Kidney (tissue), 14 donors: Measurements from ENCODE around the gene SYNDIG1. TPM values are rescaled to one million over a fixed set of nuclear protein-coding genes. Genes with fewer than 3 reads are reported as not detected.

Experiments used
- DNase-seq, 5 donors: peaks; one replicate each; pipeline ENCODE4 v3.0.0-alpha.2; 2013 to 2020
- FAIRE-seq: peaks from 2 replicates; lab custom pipeline; 2012; peaks lifted over from hg19 to GRCh38; lab: Jason Lieb, UNC
- H3K27ac ChIP-seq, 2 donors: one replicate each; pipeline ENCODE4 v1.7.0; 2013; ENCODE audit warnings: low read depth in 2 of 2, low read length in 2 of 2, inconsistent platforms in 1 of 2
- H3K27me3 ChIP-seq: one replicate; pipeline ENCODE4 v1.7.1; 2013; ENCODE audit warnings: low read length, inconsistent platforms; ENCODE audit not compliant: control insufficient read depth, insufficient read depth
- H3K36me3 ChIP-seq, 3 donors: one replicate each; pipeline versions ENCODE4 v1.7.0 to v1.7.1; 2013; ENCODE audit warnings: low read length in 3 of 3, control low read depth in 1 of 3, inconsistent platforms in 1 of 3; ENCODE audit not compliant: insufficient read depth in 3 of 3, control insufficient read depth in 2 of 3
- H3K4me1 ChIP-seq, 3 donors: one replicate each; pipeline versions ENCODE4 v1.7.0 to v1.7.1; 2013; ENCODE audit warnings: low read length in 3 of 3, inconsistent platforms in 1 of 3, low read depth in 1 of 3; ENCODE audit not compliant: control insufficient read depth in 2 of 3, insufficient read depth in 2 of 3
- H3K4me3 ChIP-seq, 3 donors: one replicate each; pipeline versions ENCODE4 v1.7.0 to v1.8.1; 2013; ENCODE audit warnings: low read length in 3 of 3, control low read depth in 1 of 3, inconsistent platforms in 1 of 3
- H3K9ac ChIP-seq, 3 donors: one replicate each; pipeline versions ENCODE4 v1.7.0 to v1.7.1; 2013; ENCODE audit warnings: low read length in 3 of 3, control low read depth in 1 of 3, inconsistent platforms in 1 of 3
- H3K9me3 ChIP-seq, 3 donors: one replicate each; pipeline versions ENCODE4 v1.7.0 to v1.7.1; 2013; ENCODE audit warnings: low read length in 3 of 3, control low read depth in 1 of 3, inconsistent platforms in 1 of 3; ENCODE audit not compliant: control insufficient read depth in 2 of 3, insufficient read depth in 1 of 3
- intact Hi-C: fragments of 100-400 bp; cut with DNase I; formaldehyde crosslinking; loops from one replicate; pipeline ENCODE4 v1.11.1; 2022
- polyA plus RNA-seq: library from polyadenylated mRNA; stranded (reverse); fragments of 350-450 nt; fragmentation: Illumina TruSeq; extraction: RNeasy Lipid Tissue Mini Kit (QIAGEN cat#74804); gene quantifications from one replicate; pipeline ENCODE4 v1.2.3, GENCODE V29; 2014; ENCODE audit warnings: low read depth, low replicate concordance; ENCODE audit not compliant: insufficient read depth
- total RNA-seq: library from RNA; stranded (reverse); fragmentation: NEBNext Ultra II Directional; extraction: Animal tissue kit (Norgen Biotek cat#: 25700); gene quantifications from one replicate; pipeline ENCODE4 v1.2.1, GENCODE V29; 2021
- TF ChIP-seq, protein P1 (sequence below): IDR thresholded peaks from 3 replicates; pipeline ENCODE4 v1.5.1; 2012; ENCODE audit warnings: mild to moderate bottlenecking, moderate library complexity, borderline replicate concordance; ENCODE audit not compliant: insufficient read depth; ENCODE audit errors: extremely low read depth
- donor health status: control.
- donor health status: control.
- donor health status: control.
- donor health status: control.
- donor health status: control.
- donor health status: DM: yes; HTN: yes; CAD: no.
- donor health status: Normal renal cell carcinoma (clear cell type).

SYNDIG1 gene
- total and polyA plus RNA-seq, 2 donors from 2014 or later: 5.4 to 8.2 TPM

DNA sequence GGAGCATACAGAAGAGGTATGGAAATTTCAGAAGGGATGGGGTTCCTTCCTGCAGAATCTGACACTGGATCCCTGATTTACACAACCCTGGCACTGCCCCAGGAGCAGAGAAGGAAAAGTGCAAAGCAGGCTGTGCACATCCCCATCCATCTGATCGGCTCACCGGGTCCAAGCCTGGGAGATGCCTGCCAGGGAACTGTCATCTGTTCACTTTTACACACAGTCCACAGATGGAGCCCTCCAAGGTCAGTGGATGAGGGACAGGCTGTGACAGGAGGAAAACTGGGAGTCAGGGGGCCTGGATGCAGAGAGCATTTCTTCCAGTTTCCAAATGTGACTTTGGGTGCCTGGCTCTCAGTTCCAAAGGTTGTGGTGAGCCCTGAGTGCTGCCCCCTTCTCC, 11.0 kb upstream of the SYNDIG1 start:
- Histone ChIP-seq H3K27ac (no peak overlapping the region), H3K9ac (no peak overlapping the region), H3K36me3 (no peaks in the 10 kb centered on the region), H3K4me1 (no peaks in the 10 kb centered on the region), H3K4me3 (no peak overlapping the region), H3K27me3 (no peaks in the 10 kb centered on the region), H3K9me3 (no peaks in the 10 kb centered on the region)
- FAIRE-seq (no peak), DNase-seq (no peak)
- TF ChIP-seq, protein P1, sequence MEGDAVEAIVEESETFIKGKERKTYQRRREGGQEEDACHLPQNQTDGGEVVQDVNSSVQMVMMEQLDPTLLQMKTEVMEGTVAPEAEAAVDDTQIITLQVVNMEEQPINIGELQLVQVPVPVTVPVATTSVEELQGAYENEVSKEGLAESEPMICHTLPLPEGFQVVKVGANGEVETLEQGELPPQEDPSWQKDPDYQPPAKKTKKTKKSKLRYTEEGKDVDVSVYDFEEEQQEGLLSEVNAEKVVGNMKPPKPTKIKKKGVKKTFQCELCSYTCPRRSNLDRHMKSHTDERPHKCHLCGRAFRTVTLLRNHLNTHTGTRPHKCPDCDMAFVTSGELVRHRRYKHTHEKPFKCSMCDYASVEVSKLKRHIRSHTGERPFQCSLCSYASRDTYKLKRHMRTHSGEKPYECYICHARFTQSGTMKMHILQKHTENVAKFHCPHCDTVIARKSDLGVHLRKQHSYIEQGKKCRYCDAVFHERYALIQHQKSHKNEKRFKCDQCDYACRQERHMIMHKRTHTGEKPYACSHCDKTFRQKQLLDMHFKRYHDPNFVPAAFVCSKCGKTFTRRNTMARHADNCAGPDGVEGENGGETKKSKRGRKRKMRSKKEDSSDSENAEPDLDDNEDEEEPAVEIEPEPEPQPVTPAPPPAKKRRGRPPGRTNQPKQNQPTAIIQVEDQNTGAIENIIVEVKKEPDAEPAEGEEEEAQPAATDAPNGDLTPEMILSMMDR: no peak
- intact Hi-C loops: no loop called here

DNA sequence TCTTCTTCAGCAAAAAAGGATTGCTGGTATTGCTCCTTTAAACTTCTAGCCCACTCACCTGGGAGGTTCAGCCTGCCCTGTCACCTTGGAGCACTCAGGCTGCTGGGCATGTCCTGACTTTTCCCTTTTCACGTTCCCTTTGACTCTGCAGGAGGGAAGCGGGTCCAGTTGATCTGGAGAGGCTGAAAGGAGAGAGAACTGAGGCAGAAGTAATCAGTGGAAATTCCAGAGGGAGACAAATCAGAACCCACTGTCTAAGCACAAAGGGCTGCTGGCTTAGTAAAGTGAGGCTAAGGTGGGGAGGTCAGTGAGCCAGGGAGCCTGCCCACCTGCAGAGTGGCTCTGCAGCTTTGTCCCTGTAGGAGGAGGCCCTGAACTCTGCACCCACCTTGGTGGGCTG, 9.7 kb upstream of the SYNDIG1 start:
- TF ChIP-seq, protein P1: no peak
- Histone ChIP-seq H3K36me3 (no peaks in the 10 kb centered on the region), H3K9me3 (no peaks in the 10 kb centered on the region), H3K4me1 (no peaks in the 10 kb centered on the region), H3K27me3 (no peaks in the 10 kb centered on the region), H3K9ac (no peak overlapping the region), H3K4me3 (no peak overlapping the region), H3K27ac (no peak overlapping the region)
- no peak for FAIRE-seq
- no peak for DNase-seq
- intact Hi-C loops: no loop called here

DNA sequence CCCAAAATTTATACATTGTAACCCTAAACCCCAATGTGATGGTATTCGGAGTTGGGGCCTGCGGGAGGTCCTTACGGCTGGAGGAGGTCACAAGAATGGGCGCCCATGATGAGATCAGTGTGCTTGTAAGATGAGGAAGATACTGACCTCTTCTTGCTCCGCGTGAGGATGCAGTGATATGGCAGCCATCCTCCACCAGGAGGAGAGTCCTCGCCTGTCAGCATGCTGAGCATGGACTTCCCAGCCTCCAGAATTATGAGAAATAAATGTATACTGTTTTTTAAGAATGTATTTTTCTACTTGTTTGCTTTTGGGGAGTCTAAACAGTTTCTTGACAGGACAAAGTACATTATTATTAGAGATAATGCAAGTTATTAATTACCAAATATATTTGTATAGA, 8.7 kb upstream of the SYNDIG1 start:
- intact Hi-C loops: no loop called here
- no peaks in the 10 kb centered on the region for H3K27me3 ChIP-seq
- DNase-seq (no peak), FAIRE-seq (no peak)
- TF ChIP-seq, protein P1: no peak
- H3K36me3 ChIP-seq: no peaks in the 10 kb centered on the region
- no peak overlapping the region for H3K27ac ChIP-seq
- no peak overlapping the region for H3K9ac ChIP-seq
- no peaks in the 10 kb centered on the region for H3K4me1 ChIP-seq
- no peaks in the 10 kb centered on the region for H3K9me3 ChIP-seq
- H3K4me3 ChIP-seq: no peak overlapping the region

DNA sequence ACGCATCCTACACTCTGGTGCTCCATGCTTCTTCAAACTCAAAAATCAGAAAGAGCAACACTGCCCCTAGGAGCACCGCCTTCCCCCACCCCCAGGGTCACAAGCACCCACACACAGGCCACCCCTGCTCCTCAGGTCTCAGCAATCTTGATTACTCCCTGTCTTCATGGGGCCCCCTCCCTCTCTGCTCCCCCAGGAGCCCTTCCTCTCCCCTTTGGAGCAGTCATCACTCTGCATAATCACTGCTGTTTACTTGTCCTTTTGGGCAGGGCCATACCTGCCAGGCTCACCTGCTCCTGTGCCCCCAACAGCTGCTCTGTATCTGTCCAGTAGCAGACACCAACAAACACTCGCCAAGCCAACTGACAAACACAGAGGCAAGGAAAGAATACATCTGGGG, 7.6 kb upstream of the SYNDIG1 start:
- TF ChIP-seq, protein P1: no peak
- no peaks in the 10 kb centered on the region for H3K9me3 ChIP-seq
- no peak for DNase-seq
- no peaks in the 10 kb centered on the region for H3K27me3 ChIP-seq
- H3K9ac ChIP-seq: no peak overlapping the region
- FAIRE-seq: no peak
- intact Hi-C loops: no loop called here
- H3K4me3 ChIP-seq: no peak overlapping the region
- H3K27ac ChIP-seq: no peak overlapping the region
- H3K36me3 ChIP-seq: no peaks in the 10 kb centered on the region
- H3K4me1 ChIP-seq: no peaks in the 10 kb centered on the region
